ENCODE results near the gene STXBP6. TPM values are rescaled to one million over a fixed set of nuclear protein-coding genes. Genes with fewer than 3 reads are reported as not detected.

STXBP6 gene
- polyA plus RNA-seq, 1 donor from 2014 or later: not detected

GRCh38 chr14:24897793-24898192 is 152.2 kb downstream of the STXBP6 start:
- Mint-ChIP-seq H3K4me1 (no peaks in the 10 kb centered on the region), H3K4me3 (no peak overlapping the region), H3K27me3 (no peaks in the 10 kb centered on the region), H3K9me3 (peaks cover 0 to 1% (median 0%) of the 10 kb centered on the region in 3 donors), H3K36me3 (no peaks in the 10 kb centered on the region), H3K27ac (no peak overlapping the region)

DNA sequence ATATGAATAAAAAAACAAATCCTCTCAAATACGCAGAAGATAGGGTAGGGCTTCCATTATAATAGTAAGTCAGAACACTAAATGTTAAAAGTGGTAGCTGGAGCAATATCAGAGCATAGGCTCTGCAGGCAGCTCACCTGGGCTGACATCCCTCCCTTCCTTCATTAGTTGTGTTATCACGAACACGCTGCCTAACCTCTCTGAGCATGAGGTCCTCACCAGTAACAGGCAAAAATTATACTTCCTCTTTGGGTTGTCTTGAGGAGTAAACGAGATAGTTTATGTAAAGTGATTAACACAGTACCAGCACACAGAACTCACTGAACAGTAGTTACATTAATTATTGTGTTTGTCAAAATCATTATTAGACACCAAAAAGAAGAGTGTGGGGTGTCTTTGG is 154.3 kb downstream of the STXBP6 start:
- H3K27me3 Mint-ChIP-seq: peaks cover 4% of the 10 kb centered on the region
- H3K4me1 Mint-ChIP-seq: no peaks in the 10 kb centered on the region
- no peak overlapping the region for H3K27ac Mint-ChIP-seq
- no peak overlapping the region for H3K4me3 Mint-ChIP-seq
- peaks cover 1 to 5% (median 4%) of the 10 kb centered on the region in 3 donors for H3K9me3 Mint-ChIP-seq
- no peaks in the 10 kb centered on the region for H3K36me3 Mint-ChIP-seq

- H3K4me1 Mint-ChIP-seq: no peaks in the 10 kb centered on the region
- no peak overlapping the region for H3K4me3 Mint-ChIP-seq
- H3K27ac Mint-ChIP-seq: no peak overlapping the region
- peaks cover 1 to 9% (median 7%) of the 10 kb centered on the region in 3 donors for H3K9me3 Mint-ChIP-seq
- no peaks in the 10 kb centered on the region for H3K36me3 Mint-ChIP-seq
- H3K27me3 Mint-ChIP-seq: peaks cover 6% of the 10 kb centered on the region
Measured at GRCh38 chr14:24895243-24895583, 154.7 kb downstream of the STXBP6 start.

DNA sequence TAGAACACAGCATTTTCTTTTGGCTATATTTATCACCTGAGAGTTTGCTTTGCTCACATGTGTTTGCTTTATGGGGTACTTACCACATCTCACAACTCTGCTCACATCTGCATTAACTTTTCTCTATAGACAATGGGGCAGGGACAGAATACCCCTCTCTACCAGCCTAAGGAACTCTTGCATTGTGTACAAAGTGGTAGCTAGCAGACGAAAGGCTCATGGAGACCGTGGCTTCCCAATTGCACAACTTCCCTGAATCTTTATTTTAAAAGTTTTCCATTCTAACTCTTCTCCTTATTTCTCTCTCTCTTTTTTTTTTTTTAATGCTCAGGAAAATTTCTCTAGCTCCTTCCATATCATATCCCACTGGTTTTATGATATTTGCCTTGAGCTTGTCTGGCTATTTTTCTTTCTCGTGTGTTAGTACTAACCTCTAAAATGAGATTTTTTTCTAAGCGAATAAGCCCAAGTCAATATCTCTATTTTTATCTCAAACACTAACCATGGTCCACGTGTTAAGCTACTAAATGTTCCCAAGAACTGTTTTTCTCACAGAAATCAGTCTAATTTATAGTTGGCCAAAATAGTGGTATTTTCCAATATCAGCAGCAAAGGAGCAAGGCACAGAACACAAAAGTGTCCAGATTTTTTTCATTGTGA is 155.2 kb downstream of the STXBP6 start:
- H3K27me3 Mint-ChIP-seq: peaks cover 6% of the 10 kb centered on the region
- no peak overlapping the region for H3K27ac Mint-ChIP-seq
- H3K36me3 Mint-ChIP-seq: no peaks in the 10 kb centered on the region
- H3K9me3 Mint-ChIP-seq: peaks cover 1 to 13% (median 7%) of the 10 kb centered on the region in 3 donors
- no peak overlapping the region for H3K4me3 Mint-ChIP-seq
- H3K4me1 Mint-ChIP-seq: no peaks in the 10 kb centered on the region

- Mint-ChIP-seq H3K4me1 (no peaks in the 10 kb centered on the region), H3K36me3 (no peaks in the 10 kb centered on the region), H3K27ac (no peak overlapping the region), H3K4me3 (no peak overlapping the region), H3K9me3 (peaks cover 0 to 13% (median 7%) of the 10 kb centered on the region in 3 donors), H3K27me3 (peaks cover 6% of the 10 kb centered on the region)
Measured at GRCh38 chr14:24892497-24893051, 157.4 kb downstream of the STXBP6 start.

GRCh38 chr14:24891987-24892496 is 157.9 kb downstream of the STXBP6 start:
- Mint-ChIP-seq H3K36me3 (no peaks in the 10 kb centered on the region), H3K27me3 (peaks cover 7% of the 10 kb centered on the region), H3K9me3 (peaks cover 0 to 13% (median 7%) of the 10 kb centered on the region in 3 donors), H3K4me1 (no peaks in the 10 kb centered on the region), H3K4me3 (no peak overlapping the region), H3K27ac (no peak overlapping the region)

DNA sequence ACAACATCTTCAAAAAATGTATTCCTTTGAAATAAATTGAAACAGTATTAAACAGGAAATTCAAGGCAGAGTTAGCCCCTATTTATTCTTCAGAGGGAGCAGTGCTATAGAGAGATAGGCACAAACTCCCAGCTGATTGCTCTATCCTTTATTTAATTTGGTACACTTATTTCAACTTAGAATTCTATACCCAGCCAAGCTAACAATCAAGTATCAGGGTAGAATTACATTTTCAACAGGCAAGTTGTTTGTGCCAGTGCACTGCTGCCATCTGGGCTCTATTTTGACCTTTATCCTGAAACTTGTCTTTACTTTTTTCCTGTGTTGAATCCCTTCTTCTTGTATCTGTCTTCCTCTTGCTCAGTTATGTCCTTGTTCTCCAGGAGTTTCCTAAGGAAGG is 159.2 kb downstream of the STXBP6 start:
- Mint-ChIP-seq H3K4me3 (no peak overlapping the region), H3K9me3 (peaks cover 0 to 13% (median 7%) of the 10 kb centered on the region in 3 donors), H3K27ac (no peak overlapping the region), H3K36me3 (no peaks in the 10 kb centered on the region), H3K4me1 (no peaks in the 10 kb centered on the region), H3K27me3 (peaks cover 7% of the 10 kb centered on the region)

DNA sequence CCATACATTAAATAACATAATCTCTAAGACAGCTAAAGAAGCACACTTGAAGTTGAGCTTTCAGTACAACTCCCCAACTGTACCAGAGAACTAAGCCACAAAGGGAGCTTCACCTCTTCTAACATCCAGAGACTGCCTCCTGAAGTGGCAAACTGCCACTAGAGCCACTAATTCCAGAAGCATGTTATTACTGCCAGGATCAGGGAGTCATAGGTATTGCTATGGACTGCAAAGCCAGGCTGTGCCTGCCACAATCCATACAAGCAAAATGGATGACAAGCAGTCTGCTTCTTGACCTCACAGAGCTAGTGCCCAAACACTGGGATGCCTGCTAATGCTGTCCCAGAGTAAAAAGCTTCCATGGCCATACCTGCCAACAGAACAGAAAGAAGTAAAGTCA is 160.1 kb downstream of the STXBP6 start:
- no peaks in the 10 kb centered on the region for H3K36me3 Mint-ChIP-seq
- peaks cover 0 to 13% (median 7%) of the 10 kb centered on the region in 3 donors for H3K9me3 Mint-ChIP-seq
- H3K4me3 Mint-ChIP-seq: no peak overlapping the region
- no peaks in the 10 kb centered on the region for H3K4me1 Mint-ChIP-seq
- peaks cover 12% of the 10 kb centered on the region for H3K27me3 Mint-ChIP-seq
- H3K27ac Mint-ChIP-seq: no peak overlapping the region

DNA sequence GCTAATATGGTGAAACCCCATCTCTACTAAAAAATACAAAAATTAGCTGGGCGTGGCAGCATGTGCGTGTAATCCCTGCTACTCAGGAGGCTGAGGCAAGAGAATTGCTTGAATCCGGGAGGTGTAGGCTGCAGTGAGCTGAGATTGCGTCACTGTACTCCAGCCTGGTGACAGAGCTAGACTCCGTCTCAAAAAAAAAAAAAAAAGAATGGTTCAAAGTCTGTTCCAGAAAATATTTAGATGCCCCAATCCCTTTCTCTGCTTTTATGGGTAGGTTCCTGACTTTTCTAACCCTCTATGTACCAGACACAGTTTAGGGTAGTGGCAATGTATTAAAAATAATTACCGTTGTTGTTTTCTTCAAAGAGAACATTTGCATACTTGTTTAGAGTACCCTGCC is 161.4 kb downstream of the STXBP6 start:
- peaks cover 12% of the 10 kb centered on the region for H3K27me3 Mint-ChIP-seq
- no peaks in the 10 kb centered on the region for H3K36me3 Mint-ChIP-seq
- H3K9me3 Mint-ChIP-seq: peaks cover 0 to 13% (median 7%) of the 10 kb centered on the region in 3 donors
- no peaks in the 10 kb centered on the region for H3K4me1 Mint-ChIP-seq
- H3K4me3 Mint-ChIP-seq: no peak overlapping the region
- H3K27ac Mint-ChIP-seq: no peak overlapping the region

DNA sequence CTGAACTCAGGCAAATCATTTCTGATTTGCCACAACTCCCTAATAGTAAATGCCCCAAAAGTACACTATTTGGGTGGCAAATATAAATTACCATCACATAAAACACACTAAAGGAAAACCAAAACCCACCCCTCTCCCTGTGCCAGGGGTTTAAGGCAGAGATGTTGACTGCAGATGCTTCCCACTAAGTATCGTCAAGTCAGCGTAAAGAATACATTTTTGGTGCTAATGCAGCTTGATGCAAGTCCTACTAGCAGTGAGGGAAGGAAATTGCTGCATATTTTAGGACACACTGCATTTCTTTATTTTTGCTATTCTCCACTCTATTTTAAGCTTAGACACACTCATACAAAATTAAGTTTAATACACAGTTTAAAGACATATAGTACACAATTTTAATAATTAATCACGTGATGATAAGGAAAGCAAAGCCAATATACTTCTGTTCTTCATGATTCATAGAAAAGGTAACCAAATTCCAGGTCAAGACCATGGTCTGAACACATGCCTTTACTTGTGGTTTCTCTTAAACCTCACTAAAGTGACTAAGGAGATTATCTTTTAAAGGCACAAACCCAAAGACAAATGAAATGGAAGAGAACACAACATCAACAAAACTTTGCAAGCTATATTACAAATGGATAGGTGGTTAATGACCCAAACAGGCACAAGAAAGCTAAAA is 162.2 kb downstream of the STXBP6 start:
- Mint-ChIP-seq H3K36me3 (no peaks in the 10 kb centered on the region), H3K4me3 (no peak overlapping the region), H3K27me3 (peaks cover 12% of the 10 kb centered on the region), H3K9me3 (peaks cover 0 to 13% (median 7%) of the 10 kb centered on the region in 3 donors), H3K4me1 (no peaks in the 10 kb centered on the region), H3K27ac (no peak overlapping the region)

- Mint-ChIP-seq H3K4me3 (no peak overlapping the region), H3K27ac (no peak overlapping the region), H3K27me3 (peaks cover 10% of the 10 kb centered on the region), H3K9me3 (peaks cover 1 to 7% (median 2%) of the 10 kb centered on the region in 3 donors), H3K4me1 (no peaks in the 10 kb centered on the region), H3K36me3 (no peaks in the 10 kb centered on the region)
Measured at GRCh38 chr14:24885410-24885913, 164.5 kb downstream of the STXBP6 start.

DNA sequence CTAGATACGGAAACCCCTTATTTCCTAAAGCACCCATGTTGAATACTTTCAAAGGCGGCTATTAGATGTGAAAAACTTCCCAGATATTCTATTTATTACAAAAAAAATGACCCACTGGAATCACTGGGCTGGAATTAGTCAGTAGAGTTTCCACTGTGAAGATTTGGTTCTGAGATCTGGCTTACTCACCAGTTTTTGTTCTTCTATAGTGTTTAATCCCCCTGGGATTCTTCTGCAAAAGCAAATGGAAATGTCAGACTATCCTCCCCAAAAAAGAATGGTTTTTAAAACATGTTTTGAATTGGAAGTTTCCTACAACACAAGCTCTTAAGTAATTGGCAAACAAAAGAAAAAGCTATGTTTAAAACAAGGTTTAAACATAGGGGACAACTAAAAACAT is 166.4 kb downstream of the STXBP6 start:
- Mint-ChIP-seq H3K9me3 (peaks cover 0 to 2% (median 0%) of the 10 kb centered on the region in 3 donors), H3K36me3 (no peaks in the 10 kb centered on the region), H3K4me1 (no peaks in the 10 kb centered on the region), H3K27ac (no peak overlapping the region), H3K4me3 (no peak overlapping the region), H3K27me3 (peaks cover 8% of the 10 kb centered on the region)

DNA sequence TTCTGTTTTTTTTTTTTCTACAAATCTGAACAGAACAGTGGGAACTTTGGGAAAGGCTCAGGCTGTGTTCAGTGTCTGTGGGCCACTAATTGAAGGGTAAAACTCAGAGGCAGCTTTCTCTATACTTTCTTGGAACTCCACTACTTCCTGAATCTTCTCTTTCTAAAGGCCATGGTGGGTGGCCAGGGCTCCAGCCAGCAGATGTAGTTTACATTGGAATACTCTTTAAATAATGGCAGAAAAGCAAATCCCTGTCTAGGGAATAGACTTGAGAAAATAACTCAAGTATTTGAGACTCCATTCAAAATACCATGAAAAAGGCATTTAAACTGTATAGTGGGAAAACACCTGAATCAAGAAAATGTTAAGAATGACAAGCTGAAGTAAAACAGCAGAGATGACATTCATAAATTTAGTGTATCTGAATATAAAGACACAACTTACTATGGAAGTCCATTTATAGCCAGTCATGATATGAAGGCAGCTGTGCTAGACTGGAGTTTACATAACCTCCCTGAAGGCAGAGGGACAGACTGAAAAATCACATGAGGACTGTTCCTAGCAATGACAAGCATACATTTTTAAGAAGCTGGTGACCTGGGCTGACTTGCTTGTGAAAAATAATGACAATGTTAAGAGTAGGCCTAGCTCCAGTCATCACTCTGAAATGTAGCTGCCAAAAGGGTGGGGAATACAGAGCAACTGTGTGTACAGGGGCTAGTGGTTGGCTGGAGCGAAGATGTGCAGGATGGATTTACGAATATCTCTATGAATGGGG is 168.6 kb downstream of the STXBP6 start:
- H3K27ac Mint-ChIP-seq: no peak overlapping the region
- H3K4me1 Mint-ChIP-seq: no peaks in the 10 kb centered on the region
- H3K9me3 Mint-ChIP-seq: peaks cover 0 to 2% (median 0%) of the 10 kb centered on the region in 3 donors
- H3K36me3 Mint-ChIP-seq: no peaks in the 10 kb centered on the region
- H3K27me3 Mint-ChIP-seq: peaks cover 10% of the 10 kb centered on the region
- no peak overlapping the region for H3K4me3 Mint-ChIP-seq

- Mint-ChIP-seq H3K36me3 (no peaks in the 10 kb centered on the region), H3K27ac (no peak overlapping the region), H3K9me3 (peaks cover 0 to 2% (median 0%) of the 10 kb centered on the region in 3 donors), H3K4me1 (no peaks in the 10 kb centered on the region), H3K27me3 (peaks cover 10% of the 10 kb centered on the region), H3K4me3 (no peak overlapping the region)
Measured at GRCh38 chr14:24880689-24881088, 169.3 kb downstream of the STXBP6 start.
